GM12801 (cell line): ENCODE measurements around the gene AFF3.

Experiments
- TF ChIP-seq, protein P1 (sequence below): IDR thresholded peaks from one replicate; pipeline ENCODE4 v1.5.1; 2011; ENCODE audit warnings: control low read depth; ENCODE audit not compliant: insufficient read length; ENCODE audit errors: extremely low read depth

AFF3 gene

GRCh38 chr2:99706735-99707134 lies 435.7 kb downstream of the AFF3 start:
- TF ChIP-seq, protein P1, sequence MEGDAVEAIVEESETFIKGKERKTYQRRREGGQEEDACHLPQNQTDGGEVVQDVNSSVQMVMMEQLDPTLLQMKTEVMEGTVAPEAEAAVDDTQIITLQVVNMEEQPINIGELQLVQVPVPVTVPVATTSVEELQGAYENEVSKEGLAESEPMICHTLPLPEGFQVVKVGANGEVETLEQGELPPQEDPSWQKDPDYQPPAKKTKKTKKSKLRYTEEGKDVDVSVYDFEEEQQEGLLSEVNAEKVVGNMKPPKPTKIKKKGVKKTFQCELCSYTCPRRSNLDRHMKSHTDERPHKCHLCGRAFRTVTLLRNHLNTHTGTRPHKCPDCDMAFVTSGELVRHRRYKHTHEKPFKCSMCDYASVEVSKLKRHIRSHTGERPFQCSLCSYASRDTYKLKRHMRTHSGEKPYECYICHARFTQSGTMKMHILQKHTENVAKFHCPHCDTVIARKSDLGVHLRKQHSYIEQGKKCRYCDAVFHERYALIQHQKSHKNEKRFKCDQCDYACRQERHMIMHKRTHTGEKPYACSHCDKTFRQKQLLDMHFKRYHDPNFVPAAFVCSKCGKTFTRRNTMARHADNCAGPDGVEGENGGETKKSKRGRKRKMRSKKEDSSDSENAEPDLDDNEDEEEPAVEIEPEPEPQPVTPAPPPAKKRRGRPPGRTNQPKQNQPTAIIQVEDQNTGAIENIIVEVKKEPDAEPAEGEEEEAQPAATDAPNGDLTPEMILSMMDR = no peak

GRCh38 chr2:99701503-99701902 lies 440.9 kb downstream of the AFF3 start:
- TF ChIP-seq, protein P1 = no peak

DNA sequence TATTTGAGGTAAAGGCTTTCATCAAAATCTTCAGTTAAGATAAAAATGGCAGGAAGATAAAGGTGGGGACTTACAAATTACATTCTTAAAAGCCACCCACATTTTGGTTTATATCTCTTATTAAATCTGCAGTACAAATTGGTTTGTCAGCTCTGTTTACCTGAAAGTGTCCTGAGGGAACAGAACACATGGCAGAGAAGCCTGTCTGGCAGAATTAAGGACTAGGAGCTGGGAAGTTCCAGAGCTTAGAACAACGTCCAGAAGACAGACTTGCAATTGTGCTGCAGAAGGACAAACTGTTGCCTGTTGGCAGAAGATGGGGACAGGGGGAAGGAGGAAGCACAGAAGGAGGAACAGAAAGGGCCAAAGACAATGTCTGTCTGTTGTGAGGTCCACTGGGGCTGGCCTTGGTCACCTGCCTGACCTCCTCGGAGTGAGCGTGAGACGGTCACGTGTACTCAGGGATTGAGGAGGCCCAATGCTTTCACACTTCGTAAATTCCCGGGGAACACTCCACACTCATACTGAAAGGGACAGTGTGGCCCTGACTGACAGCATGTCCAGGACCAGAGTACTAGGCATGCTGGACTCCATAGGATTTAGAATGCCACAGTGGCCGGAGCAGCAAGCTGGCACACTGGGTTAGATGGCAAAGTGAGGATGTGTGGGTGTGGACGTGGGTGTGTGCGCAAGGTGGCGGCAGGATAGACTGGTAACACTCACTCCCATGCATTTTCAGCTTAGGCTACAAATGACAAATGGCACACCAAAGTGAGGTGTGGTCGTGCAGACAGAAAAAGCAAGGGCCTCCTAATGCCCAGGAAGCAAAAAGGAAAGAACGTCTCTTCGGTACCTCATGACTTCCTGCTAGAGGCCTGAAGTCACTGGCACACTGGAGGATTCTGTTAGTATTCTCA lies 441.6 kb downstream of the AFF3 start:
- TF ChIP-seq, protein P1 = no peak

- TF ChIP-seq, protein P1 = no peak
Observed at GRCh38 chr2:99698896-99699295, 443.5 kb downstream of the AFF3 start.

GRCh38 chr2:99697811-99698568 lies 444.4 kb downstream of the AFF3 start:
- TF ChIP-seq, protein P1 = no peak

GRCh38 chr2:99695944-99696253 lies 446.5 kb downstream of the AFF3 start:
- TF ChIP-seq, protein P1 = no peak

DNA sequence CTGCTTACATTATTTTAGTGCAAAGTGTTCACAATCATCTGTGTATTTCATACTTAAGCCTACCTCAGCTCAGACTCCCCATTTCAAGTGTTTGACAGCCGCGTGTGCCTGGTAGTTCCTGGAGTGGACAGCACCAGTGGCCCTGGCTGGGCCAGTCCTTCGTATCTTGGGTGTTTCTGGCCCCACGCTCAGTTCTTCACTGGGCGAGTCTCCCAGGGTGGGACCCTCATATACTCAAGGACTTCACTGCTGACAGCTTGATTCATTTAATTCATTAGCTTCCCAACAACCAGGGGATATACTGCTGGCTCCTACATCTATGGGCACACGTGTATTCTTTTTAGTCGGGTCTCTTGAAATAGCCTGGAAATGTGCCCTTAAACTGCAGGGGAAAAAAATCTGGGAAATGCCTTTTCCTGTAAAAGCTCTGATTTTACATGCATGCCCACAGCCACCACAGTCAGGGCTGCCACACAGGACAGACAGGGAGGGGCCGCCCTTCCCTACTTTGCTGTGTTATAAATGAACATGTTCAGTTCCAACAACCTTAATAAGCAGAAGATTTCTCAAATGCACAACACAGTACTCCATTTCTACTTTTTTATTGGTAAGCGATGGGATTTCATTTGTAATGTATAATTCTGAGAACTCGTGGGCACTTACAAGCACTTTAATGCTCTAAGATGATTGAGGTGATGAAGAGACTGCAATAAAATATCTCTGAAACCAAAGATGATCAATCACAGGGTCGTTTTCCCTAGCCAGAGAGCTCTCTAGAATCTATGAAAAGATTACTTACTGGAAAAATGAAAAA lies 447.1 kb downstream of the AFF3 start:
- TF ChIP-seq, protein P1 = no peak
